MM.1S (cell line): ENCODE measurements around the gene CKS2.

Experiments
- EZH2 ChIP-seq: fragments of 300-600 bp; sonication (generic); optimal IDR thresholded peaks from 2 replicates; pipeline ENCODE3; 2017; ENCODE audit warnings: low read depth, mild to moderate bottlenecking, antibody characterized with exemption, low read length, mixed read lengths
- TF ChIP-seq, protein P1 (sequence below): fragments of 300-600 bp; sonication (generic); IDR thresholded peaks from 2 replicates; pipeline ENCODE4 v1.5.1; 2016; ENCODE audit warnings: antibody characterized with exemption, low read length, mixed read lengths

DNA sequence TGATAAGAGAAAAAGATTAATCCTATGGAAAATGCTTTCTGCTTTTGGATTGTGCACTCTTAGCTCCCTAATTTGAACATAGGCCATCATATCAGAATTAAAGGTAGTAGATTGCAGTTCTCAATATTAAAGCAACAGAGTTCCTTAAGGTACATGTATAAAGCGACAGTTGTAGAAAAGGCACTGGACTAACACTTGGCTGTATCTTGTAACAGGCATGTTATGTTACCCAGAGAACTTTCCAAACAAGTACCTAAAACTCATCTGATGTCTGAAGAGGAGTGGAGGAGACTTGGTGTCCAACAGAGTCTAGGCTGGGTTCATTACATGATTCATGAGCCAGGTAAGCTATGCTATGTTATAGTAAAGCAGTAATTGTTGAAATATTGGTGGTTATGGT is 4.0 kb downstream of the CKS2 start:
- TF ChIP-seq, protein P1, sequence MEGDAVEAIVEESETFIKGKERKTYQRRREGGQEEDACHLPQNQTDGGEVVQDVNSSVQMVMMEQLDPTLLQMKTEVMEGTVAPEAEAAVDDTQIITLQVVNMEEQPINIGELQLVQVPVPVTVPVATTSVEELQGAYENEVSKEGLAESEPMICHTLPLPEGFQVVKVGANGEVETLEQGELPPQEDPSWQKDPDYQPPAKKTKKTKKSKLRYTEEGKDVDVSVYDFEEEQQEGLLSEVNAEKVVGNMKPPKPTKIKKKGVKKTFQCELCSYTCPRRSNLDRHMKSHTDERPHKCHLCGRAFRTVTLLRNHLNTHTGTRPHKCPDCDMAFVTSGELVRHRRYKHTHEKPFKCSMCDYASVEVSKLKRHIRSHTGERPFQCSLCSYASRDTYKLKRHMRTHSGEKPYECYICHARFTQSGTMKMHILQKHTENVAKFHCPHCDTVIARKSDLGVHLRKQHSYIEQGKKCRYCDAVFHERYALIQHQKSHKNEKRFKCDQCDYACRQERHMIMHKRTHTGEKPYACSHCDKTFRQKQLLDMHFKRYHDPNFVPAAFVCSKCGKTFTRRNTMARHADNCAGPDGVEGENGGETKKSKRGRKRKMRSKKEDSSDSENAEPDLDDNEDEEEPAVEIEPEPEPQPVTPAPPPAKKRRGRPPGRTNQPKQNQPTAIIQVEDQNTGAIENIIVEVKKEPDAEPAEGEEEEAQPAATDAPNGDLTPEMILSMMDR, result no peak
- TF ChIP-seq EZH2, result no peak
